ENCODE measurements around the gene LAMA4.
"Not testable (repeated sequence)": the region's sequence is repeated elsewhere in the genome, so short reads cannot be mapped to it uniquely, and the experiment has no call there.

LAMA4 gene

GRCh38 chr6:112141707-112142106, 112.7 kb downstream of the LAMA4 start:
- TF ChIP-seq POLR2A (IDR thresholded peaks at IDR 0.05; ENCODE audit: low read depth, low read length), result no peak
- FAIRE-seq (no peak), DNase-seq (ENCODE audit: insufficient read length, low spot score) (no peak)

DNA sequence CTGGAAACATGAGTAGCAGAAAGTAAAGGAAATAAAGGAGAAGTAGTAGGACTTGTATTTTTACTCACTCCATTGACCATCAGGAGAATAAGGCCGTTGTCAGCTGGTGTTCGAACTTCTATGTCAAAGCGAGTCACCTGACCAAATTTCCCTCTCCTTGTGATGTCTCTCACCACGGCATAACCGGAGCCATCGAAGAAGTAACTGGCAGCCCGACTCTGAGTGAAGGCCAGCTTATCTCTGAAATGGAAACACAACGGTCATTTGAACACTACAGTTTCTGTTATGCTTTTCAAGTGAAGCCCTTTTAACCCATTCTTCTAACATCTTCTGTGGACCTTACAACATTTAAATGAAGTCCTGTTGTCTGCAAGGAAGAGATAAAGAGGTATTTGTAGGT, 115.3 kb downstream of the LAMA4 start:
- FAIRE-seq, result no peak
- no peak for TF ChIP-seq POLR2A (IDR thresholded peaks at IDR 0.05; ENCODE audit: low read depth, low read length)
- DNase-seq (ENCODE audit: insufficient read length, low spot score), result no peak

- FAIRE-seq, result no peak
- no peak for DNase-seq (ENCODE audit: insufficient read length, low spot score)
Observed at GRCh38 chr6:112130878-112131277, 123.5 kb downstream of the LAMA4 start.

GRCh38 chr6:112128208-112128607, 126.2 kb downstream of the LAMA4 start:
- no peak for TF ChIP-seq POLR2A (IDR thresholded peaks at IDR 0.05; ENCODE audit: low read depth, low read length)
- no peak for DNase-seq (ENCODE audit: insufficient read length, low spot score)
- no peak for FAIRE-seq

More at GRCh38 chr6:112130878-112131277, 123.5 kb downstream of the LAMA4 start:
- TF ChIP-seq POLR2A (IDR thresholded peaks at IDR 0.05; ENCODE audit: low read depth, low read length), result no peak

GRCh38 chr6:112123982-112124381, 130.4 kb downstream of the LAMA4 start:
- TF ChIP-seq POLR2A (IDR thresholded peaks at IDR 0.05; ENCODE audit: low read depth, low read length), result no peak
- FAIRE-seq (no peak), DNase-seq (ENCODE audit: insufficient read length, low spot score) (no peak)

DNA sequence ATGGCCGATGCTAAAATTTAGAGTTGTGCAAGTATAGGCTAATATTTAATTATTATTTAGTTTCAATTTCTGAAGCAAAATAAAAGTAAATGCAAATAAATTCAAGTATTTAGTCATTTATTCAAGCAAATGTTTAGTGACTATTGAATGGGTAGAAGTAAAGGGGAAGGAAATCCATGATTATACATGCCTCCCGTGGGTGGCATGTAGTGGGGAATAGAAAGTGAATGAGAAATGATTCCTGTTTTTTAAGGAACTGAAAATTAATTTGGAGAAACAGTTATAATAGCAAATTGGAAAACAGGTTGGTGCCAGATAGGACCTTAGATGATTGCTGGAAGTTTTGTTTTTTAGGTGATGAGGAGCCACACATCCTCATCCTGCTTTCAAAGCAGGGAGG, 131.6 kb downstream of the LAMA4 start:
- FAIRE-seq (no peak), DNase-seq (ENCODE audit: insufficient read length, low spot score) (no peak)
- TF ChIP-seq POLR2A (IDR thresholded peaks at IDR 0.05; ENCODE audit: low read depth, low read length), result no peak

GRCh38 chr6:112118034-112118433, 136.3 kb downstream of the LAMA4 start:
- DNase-seq (ENCODE audit: insufficient read length, low spot score) (no peak), FAIRE-seq (no peak)
- TF ChIP-seq POLR2A (IDR thresholded peaks at IDR 0.05; ENCODE audit: low read depth, low read length), result no peak

GRCh38 chr6:112117554-112117953, 136.8 kb downstream of the LAMA4 start:
- DNase-seq (ENCODE audit: insufficient read length, low spot score), result peak; percentile 1

GRCh38 chr6:112116221-112116620, 138.1 kb downstream of the LAMA4 start:
- FAIRE-seq (no peak), DNase-seq (ENCODE audit: insufficient read length, low spot score) (no peak)
- no peak for TF ChIP-seq POLR2A (IDR thresholded peaks at IDR 0.05; ENCODE audit: low read depth, low read length)

More at GRCh38 chr6:112117554-112117953, 136.8 kb downstream of the LAMA4 start:
- FAIRE-seq, result no peak
- TF ChIP-seq POLR2A (IDR thresholded peaks at IDR 0.05; ENCODE audit: low read depth, low read length), result no peak

GRCh38 chr6:112114577-112115223, 139.7 kb downstream of the LAMA4 start:
- DNase-seq (ENCODE audit: insufficient read length, low spot score) (no peak), FAIRE-seq (no peak)
- no peak for TF ChIP-seq POLR2A (IDR thresholded peaks at IDR 0.05; ENCODE audit: low read depth, low read length)

GRCh38 chr6:112113918-112114317, 140.4 kb downstream of the LAMA4 start:
- FAIRE-seq, result no peak
- no peak for TF ChIP-seq POLR2A (IDR thresholded peaks at IDR 0.05; ENCODE audit: low read depth, low read length)
- no peak for DNase-seq (ENCODE audit: insufficient read length, low spot score)

DNA sequence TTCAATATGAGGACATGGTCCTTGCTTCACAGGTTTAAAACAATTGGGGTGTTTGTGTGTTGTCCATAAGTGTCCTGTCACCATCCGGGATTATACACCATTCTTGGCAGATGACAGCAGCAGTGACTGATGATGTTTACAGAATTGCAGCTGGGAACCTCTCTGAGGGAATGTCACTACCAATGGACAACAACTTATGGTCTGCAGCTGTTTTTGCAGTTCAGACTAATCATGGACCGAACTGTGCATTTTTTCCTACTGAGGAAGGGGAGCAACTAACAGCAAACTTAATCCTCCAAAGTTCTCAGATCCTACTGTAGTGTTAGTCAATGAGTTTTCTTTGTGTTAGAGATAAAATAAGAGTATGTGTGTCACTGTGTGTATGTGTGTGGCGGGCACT, 140.9 kb downstream of the LAMA4 start:
- no peak for TF ChIP-seq POLR2A (IDR thresholded peaks at IDR 0.05; ENCODE audit: low read depth, low read length)
- FAIRE-seq (no peak), DNase-seq (ENCODE audit: insufficient read length, low spot score) (no peak)

GRCh38 chr6:112109262-112109661, 145.1 kb downstream of the LAMA4 start:
- DNase-seq (ENCODE audit: insufficient read length, low spot score) (no peak), FAIRE-seq (no peak)
- no peak for TF ChIP-seq POLR2A (IDR thresholded peaks at IDR 0.05; ENCODE audit: low read depth, low read length)

- no peak for DNase-seq (ENCODE audit: insufficient read length, low spot score)
- FAIRE-seq, result no peak
- no peak for TF ChIP-seq POLR2A (IDR thresholded peaks at IDR 0.05; ENCODE audit: low read depth, low read length)
Observed at GRCh38 chr6:112106562-112106961, 147.8 kb downstream of the LAMA4 start.

DNA sequence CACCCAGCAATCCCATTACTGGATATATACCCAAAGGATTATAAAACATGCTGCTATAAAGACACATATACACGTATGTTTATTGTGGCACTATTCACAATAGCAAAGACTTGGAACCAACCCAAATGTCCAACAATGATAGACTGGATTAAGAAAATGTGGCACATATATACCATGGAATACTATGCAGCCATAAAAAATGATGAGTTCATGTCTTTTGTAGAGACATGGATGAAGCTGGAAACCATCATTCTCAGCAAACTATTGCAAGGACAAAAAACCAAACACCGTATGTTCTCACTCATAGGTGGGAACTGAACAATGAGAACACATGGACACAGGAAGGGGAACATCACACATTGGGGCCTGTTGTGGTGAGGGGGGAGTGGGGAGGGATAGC, 148.3 kb downstream of the LAMA4 start:
- not testable (repeated sequence) for FAIRE-seq; DNase-seq (ENCODE audit: insufficient read length, low spot score)

- FAIRE-seq (no peak), DNase-seq (ENCODE audit: insufficient read length, low spot score) (no peak)
- no peak for TF ChIP-seq POLR2A (IDR thresholded peaks at IDR 0.05; ENCODE audit: low read depth, low read length)
Observed at GRCh38 chr6:112100561-112100960, 153.8 kb downstream of the LAMA4 start.

Measured in H54 (cell line).